ENCODE measurements around the gene SLC22A12.

Gene SLC22A12

DNA sequence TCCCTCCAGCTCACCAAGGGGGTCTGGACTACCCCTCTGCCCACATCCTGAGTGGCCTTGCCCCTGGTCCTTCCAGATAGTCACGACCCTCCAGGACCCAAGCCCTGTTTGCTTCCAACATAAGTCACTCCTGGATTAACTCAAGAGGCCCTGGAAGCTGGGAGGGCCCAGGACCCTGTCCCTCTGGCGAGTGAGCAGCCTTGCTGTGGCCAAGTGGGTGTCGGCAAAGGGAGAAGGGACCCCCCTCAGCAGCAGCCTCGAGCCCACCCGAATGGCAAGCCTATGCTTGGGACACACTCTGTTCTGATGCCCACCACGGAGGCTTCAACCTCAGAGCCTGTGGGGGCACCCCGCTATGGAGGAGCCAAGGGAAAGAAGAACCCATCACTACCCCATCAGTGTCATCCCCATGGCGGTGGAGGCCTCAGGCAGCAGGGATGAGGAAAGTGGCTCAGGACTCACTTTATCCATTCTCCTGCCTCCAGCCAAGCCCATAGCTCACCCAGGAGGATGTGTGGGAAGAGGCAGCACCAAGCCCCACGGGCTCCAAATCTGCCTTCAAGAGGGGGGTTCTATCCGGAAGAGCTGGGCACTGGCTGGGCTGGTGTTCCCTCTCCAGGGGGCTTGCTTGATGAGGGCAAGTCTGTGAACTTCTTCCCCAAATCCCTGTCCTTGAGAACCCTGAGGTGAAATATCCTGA is 12.5 kb downstream of the SLC22A12 start:
- DNase-seq = no peak
- no peak overlapping the region for H3K4me3 Mint-ChIP-seq
- no peaks in the 10 kb centered on the region for H3K9me3 Mint-ChIP-seq
- H3K4me1 Mint-ChIP-seq = peaks cover 24% of the 10 kb centered on the region
- H3K27ac Mint-ChIP-seq = no peak overlapping the region
- TF ChIP-seq, protein P1, sequence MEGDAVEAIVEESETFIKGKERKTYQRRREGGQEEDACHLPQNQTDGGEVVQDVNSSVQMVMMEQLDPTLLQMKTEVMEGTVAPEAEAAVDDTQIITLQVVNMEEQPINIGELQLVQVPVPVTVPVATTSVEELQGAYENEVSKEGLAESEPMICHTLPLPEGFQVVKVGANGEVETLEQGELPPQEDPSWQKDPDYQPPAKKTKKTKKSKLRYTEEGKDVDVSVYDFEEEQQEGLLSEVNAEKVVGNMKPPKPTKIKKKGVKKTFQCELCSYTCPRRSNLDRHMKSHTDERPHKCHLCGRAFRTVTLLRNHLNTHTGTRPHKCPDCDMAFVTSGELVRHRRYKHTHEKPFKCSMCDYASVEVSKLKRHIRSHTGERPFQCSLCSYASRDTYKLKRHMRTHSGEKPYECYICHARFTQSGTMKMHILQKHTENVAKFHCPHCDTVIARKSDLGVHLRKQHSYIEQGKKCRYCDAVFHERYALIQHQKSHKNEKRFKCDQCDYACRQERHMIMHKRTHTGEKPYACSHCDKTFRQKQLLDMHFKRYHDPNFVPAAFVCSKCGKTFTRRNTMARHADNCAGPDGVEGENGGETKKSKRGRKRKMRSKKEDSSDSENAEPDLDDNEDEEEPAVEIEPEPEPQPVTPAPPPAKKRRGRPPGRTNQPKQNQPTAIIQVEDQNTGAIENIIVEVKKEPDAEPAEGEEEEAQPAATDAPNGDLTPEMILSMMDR (IDR thresholded peaks at IDR 0.05) = no peak
- H3K36me3 Mint-ChIP-seq (ENCODE audit: low read depth) = no peaks in the 10 kb centered on the region
- H3K27me3 Mint-ChIP-seq (ENCODE audit: low read depth, poor library complexity) = peaks cover 10% of the 10 kb centered on the region

DNA sequence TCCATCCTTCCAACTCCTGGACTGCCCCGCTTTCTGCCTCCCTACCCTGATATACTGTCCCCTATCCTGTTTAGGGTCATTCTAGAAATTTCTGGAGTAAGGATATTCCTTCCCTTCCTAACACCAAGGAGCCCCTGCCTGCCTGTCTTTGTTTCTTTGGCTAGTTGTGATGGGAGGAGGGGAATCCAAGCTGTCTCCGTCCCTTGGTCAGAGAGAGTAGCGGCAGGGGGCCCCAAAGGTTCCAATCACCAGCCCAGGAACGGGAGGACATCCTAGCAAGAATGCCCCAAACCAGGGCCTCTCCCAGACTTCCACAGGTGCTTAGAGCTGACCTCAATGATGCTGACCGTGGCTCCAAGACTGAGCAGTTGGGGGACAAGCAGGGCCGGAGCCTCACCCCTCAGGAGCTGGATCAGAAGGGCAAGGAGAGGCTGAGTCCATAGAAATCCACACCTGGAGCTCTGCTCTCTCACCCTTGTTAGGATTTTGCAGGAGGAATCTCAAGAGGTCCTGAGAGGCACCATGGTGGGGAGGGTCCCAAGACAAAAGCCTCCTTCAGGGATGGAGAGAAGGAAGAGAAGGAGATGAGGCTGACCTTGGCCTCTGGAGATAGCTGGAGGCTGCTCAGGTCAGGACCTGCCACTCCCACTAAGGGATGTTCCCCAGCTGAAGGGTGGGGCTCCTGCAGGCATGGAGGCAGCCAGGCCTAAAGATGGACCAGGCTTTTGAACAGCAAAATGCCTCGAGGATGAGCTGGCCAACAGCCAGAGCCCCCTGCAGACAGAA is 13.6 kb downstream of the SLC22A12 start:
- Mint-ChIP-seq H3K4me3 (no peak overlapping the region), H3K4me1 (peaks cover 31% of the 10 kb centered on the region), H3K36me3 (ENCODE audit: low read depth) (no peaks in the 10 kb centered on the region), H3K9me3 (no peaks in the 10 kb centered on the region), H3K27ac (no peak overlapping the region), H3K27me3 (ENCODE audit: low read depth, poor library complexity) (peaks cover 12% of the 10 kb centered on the region)
- TF ChIP-seq, protein P1 (IDR thresholded peaks at IDR 0.05) = no peak
- DNase-seq = no peak

DNA sequence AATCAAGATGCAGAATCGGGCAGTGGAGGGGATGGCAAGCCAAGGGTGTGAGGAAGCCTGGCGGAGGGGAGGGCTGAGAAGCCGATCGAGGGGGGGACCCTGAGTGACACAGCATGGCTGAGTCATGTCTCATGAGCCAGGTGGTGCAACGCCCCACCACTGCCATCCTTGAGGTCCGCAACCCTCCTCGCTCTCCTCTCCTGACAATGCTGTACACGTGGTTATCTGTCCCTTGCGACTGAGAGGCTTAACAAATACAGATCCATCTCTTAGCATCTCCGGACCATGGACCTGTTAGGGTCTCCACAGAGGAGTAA is 14.2 kb downstream of the SLC22A12 start:
- no peak for DNase-seq
- Mint-ChIP-seq H3K4me3 (no peak overlapping the region), H3K4me1 (peaks cover 31% of the 10 kb centered on the region), H3K36me3 (ENCODE audit: low read depth) (no peaks in the 10 kb centered on the region), H3K27ac (no peak overlapping the region), H3K27me3 (ENCODE audit: low read depth, poor library complexity) (peaks cover 12% of the 10 kb centered on the region), H3K9me3 (no peaks in the 10 kb centered on the region)
- TF ChIP-seq, protein P1 (IDR thresholded peaks at IDR 0.05) = no peak

DNA sequence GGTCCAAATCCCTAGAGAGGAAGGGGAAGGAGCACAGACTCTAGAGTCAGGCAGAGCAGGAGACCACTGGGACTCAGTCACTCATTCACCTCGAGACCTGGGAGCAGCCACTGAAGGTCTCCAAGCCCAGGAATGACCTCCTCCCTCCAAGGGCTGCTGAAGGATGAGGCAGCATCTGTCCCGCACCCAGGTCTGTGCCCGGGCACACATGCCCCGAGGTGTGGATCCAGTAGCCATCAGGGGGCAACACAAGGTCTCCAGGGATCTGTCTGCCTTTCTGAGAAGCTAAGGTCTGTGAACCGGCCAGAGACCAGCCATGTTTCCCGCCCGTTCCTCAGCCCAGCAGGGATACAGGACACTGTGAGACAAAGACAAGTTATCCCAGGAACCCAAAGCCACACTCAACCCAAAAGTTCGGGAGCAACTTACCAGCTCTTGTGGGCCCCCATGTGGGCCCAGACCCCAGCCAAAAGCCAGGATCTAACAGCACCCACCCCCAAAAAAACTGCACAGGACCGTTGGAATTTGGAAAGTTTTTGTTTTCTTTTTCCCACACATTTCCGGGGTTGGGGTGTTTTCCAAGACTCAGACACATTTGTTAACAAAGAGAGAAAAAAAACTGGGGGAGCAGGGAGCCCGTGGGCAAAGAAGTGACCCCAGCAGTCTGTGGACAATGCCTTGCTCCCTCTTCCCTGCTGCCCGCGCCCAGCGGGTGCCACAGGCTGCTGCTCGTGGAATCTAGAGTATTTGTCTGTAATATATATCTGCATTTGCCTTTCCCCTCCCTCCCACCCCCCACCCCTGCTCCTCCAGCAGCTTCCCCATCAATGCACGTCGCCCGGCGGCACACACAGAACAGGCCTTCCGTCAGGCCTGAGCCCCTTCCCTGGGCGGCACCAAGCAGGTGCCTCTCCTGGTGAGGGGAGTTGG is 14.9 kb downstream of the SLC22A12 start:
- no peak for DNase-seq
- Mint-ChIP-seq H3K9me3 (no peaks in the 10 kb centered on the region), H3K4me3 (no peak overlapping the region), H3K27me3 (ENCODE audit: low read depth, poor library complexity) (peaks cover 16% of the 10 kb centered on the region), H3K36me3 (ENCODE audit: low read depth) (no peaks in the 10 kb centered on the region), H3K4me1 (peaks cover 30% of the 10 kb centered on the region), H3K27ac (no peak overlapping the region)
- TF ChIP-seq, protein P1 (IDR thresholded peaks at IDR 0.05) = no peak

DNA sequence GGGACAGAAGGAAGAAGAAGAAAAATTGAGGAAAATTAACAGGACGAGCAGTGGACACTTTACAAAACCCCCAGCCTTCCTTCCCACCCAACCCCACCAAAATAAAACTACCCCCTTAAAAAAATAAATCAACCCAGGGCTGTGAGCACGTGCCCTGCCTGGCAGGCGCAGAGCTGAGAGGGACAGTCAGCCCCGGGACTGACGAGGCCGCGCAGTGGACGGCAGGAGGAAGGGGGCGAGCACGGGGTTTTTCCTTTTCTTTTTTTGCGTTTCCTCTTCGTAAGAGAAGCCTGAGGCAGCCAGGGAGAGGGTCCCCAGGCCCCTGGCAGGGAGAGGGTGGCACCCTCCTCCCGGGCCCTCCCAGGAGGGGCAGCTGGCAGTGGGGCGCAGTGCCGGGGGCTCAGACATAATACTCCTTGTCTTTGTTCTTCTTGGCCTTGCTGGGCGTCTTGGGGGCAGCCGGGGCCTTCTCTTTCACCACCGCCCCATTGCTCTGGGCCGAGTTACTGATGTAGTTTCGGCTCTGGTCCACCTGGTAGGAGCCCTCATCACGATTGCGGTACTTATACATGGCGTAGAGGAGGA is 15.9 kb downstream of the SLC22A12 start:
- no peak overlapping the region for H3K4me3 Mint-ChIP-seq
- no peak for DNase-seq
- TF ChIP-seq, protein P1 (IDR thresholded peaks at IDR 0.05) = no peak
- no peaks in the 10 kb centered on the region for H3K9me3 Mint-ChIP-seq
- H3K27ac Mint-ChIP-seq = no peak overlapping the region
- H3K4me1 Mint-ChIP-seq = peaks cover 26% of the 10 kb centered on the region
- peaks cover 18% of the 10 kb centered on the region for H3K27me3 Mint-ChIP-seq (ENCODE audit: low read depth, poor library complexity)
- no peaks in the 10 kb centered on the region for H3K36me3 Mint-ChIP-seq (ENCODE audit: low read depth)
